Stimulated activated CD8-positive, alpha-beta memory T cell treated with anti-CD3 and anti-CD28 coated beads, Interleukin-2, amount 100 ng/mL, for 48 hours (primary cell): ENCODE data around the gene PVALB.

ENCODE experiments used
- DNase-seq, 2 donors: peaks; one replicate each; pipeline ENCODE4 v3.0.0-alpha.2; 2020; ENCODE audit warnings: low read depth in 2 of 2

The PVALB gene

DNA sequence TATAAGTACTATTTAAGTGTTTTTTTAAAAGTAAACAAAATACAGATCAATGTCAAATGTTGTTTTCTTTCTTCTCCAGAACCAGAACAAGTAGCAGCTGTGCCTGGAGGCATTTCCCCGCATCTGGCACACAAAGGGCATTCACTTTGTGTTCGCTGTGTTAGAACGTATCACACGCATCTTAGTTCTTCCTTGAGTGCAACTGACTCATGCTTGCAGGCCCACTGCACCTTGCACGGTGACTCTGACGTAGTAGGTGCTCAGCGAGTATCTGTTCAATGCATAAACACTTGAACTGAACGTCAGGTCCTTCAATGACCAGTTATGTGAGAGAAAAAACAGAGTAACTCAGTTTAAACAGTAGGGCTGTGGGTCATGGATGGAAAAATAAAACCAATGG lies 44.4 kb downstream of the PVALB start:
- no peak for DNase-seq

DNA sequence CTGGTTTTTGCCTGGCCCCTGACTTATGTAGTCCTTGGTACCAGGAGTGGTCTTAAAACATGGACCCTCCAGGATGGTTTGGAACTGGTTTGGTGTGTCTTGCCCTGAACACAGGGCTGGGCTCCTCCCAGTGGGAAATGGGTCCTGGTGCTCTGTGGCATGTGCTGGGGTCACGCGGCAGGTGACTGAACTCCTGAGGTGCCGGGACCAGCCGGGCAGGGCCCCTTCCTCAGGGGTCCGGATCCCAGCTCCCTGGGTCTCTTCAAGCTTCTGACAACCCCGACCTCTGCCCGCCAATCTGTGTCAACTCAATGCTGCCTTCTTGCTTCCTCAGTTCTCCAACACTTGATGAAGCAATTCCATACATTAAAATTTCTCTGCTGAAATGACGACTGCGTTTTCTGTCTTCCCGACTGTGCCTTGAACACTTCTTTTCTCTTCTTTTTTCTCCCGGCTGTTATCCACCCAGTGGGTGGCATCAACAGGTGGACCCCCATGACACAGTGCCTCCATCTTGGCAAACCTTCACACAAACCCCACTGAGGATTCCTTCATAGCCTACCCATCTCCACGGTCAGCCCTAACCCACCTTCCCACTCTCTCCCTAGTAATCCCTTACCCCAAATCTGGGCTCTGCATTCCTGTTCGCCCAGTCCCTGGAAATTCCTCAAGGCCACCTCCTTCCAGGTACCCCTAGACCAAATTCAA lies 45.3 kb downstream of the PVALB start:
- no peak for DNase-seq

DNA sequence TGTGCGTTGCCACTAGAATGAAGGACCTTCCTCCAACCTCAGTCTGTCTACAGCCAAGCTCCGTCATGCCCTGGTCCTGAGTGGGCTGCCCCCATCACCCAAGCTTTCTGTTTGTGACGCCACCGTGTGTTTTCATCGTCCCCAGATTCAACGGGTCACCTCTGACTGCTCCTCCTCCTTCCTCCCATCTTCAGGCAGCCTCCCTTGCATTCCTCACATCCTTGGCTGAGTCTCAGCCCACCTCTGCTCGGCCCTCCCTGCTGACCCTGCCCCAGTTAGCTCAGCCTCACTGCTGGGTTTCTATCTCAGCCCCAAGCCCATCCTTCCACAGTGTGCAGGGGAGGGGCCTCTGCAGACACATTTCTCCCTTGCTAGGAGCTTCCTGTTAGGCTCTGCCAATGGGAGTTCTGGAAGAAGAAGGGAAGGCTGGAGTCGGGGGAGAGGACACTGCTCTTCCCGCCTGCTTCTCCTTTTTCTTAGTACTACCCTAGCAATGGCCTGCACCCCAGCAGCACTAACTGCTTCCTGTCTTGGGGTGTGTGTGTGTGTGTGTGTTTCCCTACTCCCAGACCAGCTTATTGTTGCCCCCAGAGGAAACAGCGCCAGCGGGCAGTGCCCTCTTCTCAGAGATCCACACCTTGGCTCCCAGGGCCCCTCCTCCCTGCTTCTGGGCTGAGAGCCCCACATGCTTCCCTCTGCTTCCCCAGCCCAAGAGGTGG lies 46.2 kb downstream of the PVALB start:
- DNase-seq: no peak

DNA sequence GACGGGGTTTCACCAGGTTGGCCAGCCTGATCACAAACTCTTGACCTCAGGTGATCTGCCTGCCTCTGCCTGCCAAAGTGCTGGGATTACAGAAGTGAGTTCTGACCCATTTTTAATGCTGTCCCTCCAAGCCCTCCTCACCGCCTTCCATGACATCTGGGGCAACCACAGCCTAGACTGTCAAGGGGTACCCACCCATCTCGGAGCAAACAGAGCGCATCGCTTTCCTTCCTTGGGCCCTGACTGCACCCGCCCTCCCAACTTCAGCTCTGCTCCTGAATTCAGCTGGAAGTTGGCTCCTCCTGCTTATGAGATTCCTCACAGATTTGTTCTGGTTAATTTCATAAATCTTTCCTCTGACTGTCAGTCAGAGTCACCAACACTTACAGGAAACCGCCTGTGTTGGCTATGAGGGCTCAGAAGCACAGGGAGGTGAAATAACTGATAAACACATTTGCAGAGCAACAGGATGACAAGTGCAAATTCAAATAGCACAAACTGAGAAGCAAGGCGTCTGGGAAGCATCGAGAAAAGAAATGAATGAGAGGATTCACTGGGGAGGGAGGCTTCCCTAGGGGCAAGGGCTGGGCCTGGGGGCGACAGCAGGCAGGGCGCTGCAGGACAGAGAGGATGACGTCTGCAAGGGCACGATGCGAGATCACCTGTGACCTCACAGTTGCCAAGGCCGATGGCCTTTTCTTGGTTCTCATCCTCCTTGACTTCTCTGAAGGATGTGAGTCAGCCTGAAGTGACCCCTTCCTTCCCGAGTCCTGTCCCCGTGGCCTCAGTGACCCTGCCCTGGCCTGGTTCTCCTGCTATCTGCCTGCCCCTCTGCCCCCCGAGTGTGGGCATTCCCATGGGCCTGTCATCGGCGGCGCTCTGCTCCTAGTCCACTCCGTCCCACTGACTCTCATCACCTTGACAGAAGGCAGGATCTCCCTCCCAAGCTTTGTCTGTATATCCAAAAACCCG lies 47.0 kb downstream of the PVALB start:
- no peak for DNase-seq

DNA sequence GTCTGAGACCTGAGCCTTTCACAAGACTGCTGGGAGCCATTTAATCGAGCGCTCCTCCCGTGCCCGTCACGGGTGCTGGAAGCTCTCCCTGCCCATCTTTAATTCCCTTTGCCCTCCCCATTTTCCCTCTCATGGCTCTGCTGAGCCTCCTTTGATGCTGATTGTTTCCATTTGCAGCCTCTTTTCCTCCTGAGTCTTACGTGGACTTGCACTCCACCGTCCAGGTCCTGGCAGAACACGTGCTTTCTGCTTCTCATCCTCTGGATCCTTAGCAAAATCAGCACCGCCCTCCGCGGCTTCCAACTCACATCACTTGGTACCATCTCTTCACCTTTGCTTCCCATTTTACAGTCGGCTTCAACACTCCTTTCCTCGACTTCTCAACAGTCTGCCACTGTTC lies 48.2 kb downstream of the PVALB start:
- no peak for DNase-seq

DNA sequence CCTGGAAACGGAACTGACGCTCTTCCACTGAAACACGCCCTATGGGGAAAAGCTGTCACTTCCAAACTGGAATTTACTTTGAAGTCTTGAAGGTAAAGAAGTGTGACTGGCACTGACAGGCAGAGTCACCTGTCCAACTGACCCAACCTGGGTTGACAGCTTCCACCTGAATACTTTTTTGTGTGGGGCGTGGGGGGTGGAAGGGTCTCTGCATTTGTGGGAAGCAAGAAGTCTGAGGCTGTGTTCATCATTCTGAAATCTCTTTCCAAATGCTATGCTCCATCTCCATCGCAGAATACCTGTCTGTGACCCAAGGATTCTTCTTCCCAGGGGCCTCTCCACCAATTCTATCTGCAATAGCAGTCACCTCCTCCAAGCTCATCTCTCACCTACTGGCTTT lies 48.7 kb downstream of the PVALB start:
- DNase-seq: no peak

DNA sequence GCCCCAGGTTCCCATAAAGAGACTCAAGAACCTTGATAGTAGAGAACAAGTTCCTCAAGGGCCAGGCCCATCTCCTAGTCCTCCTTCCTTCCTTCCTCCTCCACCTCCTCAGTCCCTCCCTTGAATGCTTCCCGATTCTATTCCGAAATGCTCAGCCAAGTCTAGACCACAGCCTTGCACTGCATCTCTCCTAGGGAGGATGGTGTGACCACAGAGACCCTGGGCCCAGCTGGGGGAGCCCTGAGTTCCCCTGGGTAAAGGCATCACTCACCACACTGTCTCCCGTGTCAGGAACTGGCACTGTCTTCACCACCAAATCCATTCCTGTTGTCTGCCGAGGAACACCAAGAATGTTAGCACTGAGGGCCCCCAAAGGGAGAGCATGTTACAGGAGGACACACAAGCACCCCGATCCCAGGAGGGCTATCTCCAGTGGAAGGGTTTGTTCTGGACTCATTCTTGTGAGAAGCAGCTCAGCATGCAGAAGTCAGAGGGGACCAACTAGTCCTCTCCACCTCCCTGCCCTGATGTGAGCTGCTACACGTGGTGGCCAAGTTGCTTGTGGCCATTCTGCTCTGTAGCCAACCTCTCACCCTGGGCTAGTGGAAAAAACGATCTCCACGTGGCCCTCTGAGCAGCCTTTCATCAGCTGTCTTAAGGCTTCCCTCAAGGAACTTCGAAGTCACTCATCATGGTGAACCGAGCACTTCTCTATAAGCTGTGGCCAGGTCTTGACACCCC lies 49.6 kb downstream of the PVALB start:
- DNase-seq: no peak

DNA sequence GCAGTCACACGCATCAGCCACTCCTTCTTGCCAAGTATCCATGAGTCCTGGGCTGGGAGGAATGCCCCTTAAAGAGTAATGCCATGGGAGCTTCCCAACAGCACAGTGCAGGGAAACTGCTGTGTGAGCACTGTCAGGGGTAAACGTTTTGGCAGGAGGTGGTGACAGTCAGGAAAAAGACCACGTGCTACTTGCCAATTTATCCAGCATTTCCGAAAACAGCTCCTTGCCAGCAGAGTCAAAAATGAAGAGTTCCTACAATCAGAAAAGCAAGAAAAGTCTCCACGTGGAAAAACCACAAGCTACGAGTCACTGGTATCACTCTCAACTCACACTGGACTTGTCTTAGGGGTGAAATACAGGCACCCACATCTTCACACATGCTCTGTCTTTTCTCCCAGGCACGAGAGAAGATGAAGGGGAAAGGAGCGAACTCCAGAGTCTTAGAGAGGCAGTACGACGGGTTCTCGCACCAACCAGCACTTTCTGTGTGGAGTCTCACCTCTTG lies 50.8 kb downstream of the PVALB start:
- DNase-seq: no peak

DNA sequence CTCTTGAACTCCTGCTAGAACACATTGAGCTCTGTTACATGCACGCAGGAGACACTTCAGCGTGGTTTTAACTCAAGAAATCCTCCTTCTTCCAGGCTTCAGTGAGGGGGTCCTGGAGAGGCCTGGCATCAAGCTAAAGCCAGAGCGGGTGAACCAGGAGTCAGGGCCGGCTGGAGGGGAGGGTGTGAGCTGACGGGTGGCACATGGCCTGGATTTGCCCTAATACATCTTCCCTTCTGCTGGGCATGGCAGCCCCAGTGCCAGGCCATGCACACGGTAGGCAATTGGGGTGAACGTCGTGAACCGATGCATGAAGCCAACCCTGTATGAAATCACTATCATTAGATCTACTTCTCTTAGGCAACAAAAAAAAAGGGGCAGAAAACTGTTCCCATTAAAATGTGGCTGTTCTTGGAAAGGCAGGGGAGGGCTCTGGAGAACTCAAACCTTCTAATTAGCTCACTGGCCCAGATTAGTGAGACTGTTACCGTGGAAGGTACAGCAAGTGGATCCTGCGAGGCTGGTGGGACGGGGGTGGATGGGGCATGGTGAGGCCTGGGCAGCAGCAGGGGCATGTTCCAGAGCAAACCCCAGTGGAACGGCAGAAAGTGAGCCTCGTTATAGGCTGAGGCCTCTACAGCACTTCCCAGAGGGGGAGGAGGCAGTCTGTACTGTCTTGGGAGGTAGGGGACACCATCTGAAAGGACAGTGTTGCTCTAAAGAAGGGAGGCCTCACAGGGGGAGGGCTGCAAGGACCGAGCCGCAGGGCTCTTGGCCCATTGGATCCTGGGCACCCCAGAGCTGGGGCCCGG lies 51.5 kb downstream of the PVALB start:
- no peak for DNase-seq

DNA sequence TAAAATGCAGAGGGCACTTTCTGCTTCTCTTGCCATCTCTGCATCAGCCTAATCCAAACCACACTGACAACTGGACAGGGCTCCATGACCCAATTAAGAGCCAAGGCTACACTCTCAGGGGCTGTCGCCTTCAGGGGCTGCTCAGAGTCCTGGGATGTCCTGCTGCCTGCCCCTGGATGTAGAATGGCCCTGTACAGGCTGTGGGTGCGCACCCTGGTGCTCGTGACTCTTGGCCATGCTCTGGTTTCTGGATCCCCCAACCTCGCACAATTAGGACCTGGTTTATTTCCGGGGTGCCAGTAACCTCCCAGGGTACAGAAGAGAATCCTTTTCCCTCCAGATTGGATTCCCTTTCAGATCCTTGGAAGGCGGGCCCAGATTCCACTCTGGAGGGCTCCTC lies 52.2 kb downstream of the PVALB start:
- no peak for DNase-seq

DNA sequence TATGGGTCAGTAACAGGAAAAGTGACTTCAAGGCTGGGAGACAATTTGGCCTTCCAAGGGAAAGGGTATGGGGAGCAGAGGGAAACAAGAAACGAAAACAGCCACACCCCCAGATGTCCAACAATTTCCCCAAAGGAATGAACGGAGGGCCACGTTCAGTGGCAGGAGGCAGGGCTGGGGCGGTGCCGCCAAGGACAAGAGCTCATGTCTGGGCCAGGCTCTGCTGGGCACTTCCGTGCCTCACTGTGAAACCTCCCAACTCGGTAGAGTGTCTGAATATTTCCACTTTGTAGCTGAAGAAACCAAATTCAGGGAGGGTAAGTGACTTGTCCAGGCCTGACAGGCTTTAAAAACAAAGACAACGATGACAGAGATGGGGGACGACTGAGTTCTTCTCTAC lies 52.8 kb downstream of the PVALB start:
- DNase-seq: no peak

DNA sequence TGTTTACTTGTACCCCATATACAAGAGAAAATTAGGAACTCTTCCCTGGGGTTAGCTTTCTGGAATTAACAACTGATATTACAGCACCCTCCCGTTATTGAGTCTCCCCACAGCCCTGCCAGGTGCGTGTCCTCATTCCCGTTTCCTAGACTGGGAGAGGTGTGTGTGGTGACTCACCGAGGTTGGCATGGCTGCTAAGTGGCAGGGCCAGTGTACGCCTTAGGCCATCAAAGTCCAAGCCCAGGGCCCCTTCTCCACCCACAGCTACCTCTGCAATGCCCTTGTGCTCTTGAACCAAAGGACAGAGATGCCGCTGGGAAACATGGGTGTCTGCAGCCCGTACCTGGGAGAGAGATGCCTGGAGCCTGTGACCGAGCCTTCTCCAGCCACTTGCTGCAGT lies 53.3 kb downstream of the PVALB start:
- no peak for DNase-seq

DNA sequence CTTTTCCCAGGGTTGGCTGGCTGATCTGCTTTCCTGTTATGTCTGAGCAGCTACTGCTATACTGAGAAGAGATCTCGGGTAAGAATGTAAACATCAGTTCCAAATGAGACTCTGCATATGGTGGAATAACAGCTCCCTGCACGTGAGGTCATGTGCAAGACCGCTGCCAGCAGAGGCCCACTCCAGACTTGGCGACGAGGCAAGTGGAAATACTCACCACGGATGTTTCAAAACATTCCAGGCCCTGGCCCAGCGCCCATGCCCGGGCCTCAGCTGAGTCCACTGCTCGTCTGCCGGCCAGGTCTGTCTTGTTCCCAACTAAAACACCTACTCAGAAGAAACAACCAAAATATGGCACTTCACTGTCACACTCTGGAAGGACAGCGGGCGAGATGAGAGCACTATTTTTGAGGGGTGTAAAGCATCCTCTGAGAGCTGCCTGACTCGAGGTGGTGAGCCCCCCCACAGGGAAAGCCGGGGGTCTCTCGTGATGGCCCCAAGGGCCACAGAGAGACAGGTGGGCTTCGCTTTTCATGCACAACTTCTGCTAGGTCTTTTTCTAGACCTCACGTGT lies 54.1 kb downstream of the PVALB start:
- DNase-seq: no peak

DNA sequence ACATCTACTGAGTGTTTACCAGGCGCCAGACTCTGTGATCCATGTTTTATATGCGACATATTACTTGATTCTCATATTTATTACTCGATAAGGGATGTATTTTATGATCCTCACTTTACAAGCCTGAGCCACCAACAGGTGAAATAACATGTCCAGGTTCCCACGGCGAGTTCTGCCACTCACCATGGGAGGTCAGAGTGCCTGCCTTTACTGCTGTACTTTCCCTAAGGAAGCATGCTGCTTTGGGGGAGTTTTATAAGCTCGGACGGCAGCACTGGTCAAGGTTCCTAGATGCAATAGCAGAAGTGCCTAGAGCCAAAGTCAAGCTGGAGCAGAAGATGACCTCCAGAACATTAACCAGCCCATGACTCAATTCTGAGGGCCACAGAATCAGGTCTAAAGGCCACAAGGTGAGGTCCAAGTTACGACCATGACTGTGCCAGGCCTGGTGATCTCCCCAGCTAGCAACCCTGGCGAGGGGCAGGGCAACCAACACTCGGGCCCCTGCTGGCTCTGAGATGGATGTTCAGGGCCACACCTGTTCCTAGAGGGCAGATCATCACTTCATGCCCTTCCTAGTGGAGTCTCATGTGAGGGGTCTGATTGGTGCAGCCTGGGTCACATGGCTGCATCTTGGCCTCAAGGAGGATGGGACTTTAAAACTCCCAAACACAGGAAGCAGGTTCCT lies 55.1 kb downstream of the PVALB start:
- DNase-seq: no peak

DNA sequence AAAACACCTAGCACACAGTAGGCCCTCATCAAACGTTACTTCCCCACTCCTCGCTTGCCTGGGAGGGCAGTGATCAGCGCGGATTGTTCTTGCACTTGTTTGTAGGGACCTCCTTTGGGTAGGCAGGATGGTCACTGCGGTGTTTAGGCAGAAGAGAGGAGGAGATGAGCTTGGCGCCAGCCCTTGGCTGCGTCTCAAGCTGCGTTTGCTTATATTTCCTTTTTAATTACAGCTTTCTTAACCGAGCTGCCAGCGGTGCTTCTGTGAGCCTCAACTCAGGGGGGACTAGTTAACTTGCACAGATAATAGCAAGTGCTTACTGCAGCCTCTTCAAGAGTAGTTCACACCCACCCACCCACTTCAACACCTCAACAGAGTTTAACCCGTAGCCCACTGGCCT lies 56.0 kb downstream of the PVALB start:
- no peak for DNase-seq

DNA sequence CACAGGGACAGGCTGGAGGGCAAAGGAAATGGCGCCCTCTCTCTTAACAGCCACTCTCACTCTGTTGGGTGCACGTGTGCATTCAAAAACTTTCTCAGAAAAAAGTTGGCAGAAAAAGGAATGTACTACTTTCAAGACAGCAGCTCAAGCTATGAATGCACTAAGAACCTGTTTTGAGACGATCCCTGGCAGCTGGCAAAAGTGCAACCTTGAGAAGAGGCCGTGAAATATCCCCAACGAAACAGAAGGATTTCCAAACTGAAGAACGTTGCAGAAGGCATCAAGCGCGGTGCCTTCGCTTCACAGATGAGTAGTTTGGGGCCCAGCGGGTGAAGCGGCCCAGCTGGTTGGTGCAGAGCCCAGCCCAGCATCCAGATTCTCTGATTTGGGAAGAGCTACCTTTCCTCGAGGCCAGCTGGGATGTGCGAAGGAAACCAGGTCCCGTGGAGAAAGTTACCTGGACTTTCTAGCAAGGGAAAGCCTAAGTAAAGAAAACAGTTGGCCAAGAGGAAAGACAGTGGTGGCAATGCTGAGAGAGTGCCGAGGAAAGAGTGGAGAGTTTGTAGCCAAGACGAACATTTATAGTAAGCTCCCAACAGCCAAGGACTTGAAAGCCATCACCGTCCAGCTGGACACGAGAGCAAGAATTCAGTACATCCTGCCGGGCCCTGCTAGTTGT lies 57.2 kb downstream of the PVALB start:
- DNase-seq: no peak

DNA sequence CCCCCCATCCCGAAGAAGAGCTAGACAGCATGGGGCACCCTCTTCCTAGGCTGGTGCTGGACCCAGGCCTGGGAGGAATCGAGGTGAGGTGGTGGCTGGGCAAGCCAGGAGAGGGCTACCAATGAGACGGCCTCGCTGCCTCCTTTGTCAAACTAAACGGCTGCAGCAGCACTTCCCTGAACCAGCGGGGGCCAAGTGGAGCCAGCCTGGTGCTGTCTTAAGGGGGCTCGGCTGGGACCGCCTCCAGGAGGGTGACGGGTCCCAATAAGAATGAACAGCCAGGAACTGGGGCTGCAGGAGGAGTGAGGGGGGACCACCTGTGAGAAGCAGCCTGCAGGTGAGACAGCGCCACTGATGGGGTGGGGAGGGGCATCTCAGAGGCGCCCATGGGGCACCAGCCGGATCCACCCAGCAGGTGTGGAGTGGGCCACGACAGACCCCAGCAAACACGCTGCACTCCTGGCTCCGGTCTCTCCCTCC lies 58.0 kb downstream of the PVALB start:
- DNase-seq: no peak

DNA sequence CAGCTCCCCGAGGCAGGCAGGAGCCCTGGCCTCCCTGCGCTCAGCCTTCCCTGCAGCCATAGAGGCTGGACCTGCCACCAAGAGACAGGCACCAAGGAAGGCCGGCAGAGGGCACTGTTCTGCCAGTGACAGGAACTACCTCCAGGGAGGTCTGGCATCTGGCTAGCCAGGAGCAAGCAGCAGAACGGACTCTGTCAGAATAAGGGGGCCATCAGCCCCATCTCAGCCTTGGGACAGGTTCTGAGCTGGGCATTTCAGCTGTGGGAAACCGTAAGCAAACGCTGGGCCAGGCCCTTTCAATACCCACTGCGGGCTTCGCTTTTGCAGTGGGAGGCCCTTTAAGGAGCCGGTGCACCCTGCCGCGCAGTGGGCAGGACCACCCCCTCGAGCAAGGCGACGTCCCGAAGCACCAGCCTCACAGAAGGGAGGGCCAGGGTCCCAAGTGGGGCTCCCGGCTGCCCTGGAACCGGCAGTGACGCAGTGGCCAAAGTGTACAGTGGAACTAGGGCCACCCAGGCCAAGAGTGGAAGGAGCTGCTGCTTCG lies 59.1 kb downstream of the PVALB start:
- DNase-seq: peak; percentile 62 to 69
